ENCODE results near the gene FYCO1.

GRCh38 chr3:45958321-45958791 is 37.3 kb downstream of the FYCO1 start:
- TF ChIP-seq CTCF (conservative IDR thresholded peaks at IDR 0.05; ENCODE audit: low read length) (no peak), EZH2phosphoT487 (IDR thresholded peaks at IDR 0.05; ENCODE audit: borderline replicate concordance, low read depth, low read length) (no peak)

Data from OCI-LY7 (cell line).